Stimulated activated naive B cell treated with anti-CD40 and anti-IgM and Interleukin-4, amounts not matched to agents 10 μg/mL and 1 μg/mL and 100 μg/mL, for 72 hours (primary cell): ENCODE data around the gene HS2ST1.
A peak's percentile ranks its signal among the peaks of the same experiment; 100 is the strongest.

ENCODE experiments used
- ATAC-seq, 2 donors: fragments of 150-1000 bp; cut with Tn5 transposase; replicated peaks; 2 replicates each; pipeline ENCODE4 v1.10.0; 2021; ENCODE audit warnings: moderate library complexity in 1 of 2
- DNase-seq: peaks from one replicate; pipeline ENCODE4 v3.0.0; 2021
- H3K27ac Mint-ChIP-seq: one replicate; pipeline ENCODE4 v1.8.0; 2022; ENCODE audit warnings: mild to moderate bottlenecking, mixed read lengths
- H3K27me3 Mint-ChIP-seq, 2 donors: one replicate each; pipeline ENCODE4 v1.8.0; 2022; ENCODE audit warnings: mixed read lengths in 2 of 2
- H3K36me3 Mint-ChIP-seq, 2 donors: one replicate each; pipeline ENCODE4 v1.8.0; 2022; ENCODE audit warnings: mixed read lengths in 2 of 2, mild to moderate bottlenecking in 1 of 2
- H3K4me1 Mint-ChIP-seq, 2 donors: one replicate each; pipeline ENCODE4 v1.8.0; 2022; ENCODE audit warnings: mixed read lengths in 2 of 2, mild to moderate bottlenecking in 1 of 2
- H3K4me3 Mint-ChIP-seq, 2 donors: one replicate each; pipeline ENCODE4 v1.8.0; 2022; ENCODE audit warnings: mild to moderate bottlenecking in 2 of 2, mixed read lengths in 2 of 2, moderate library complexity in 1 of 2
- H3K9me3 Mint-ChIP-seq, 2 donors: one replicate each; pipeline ENCODE4 v1.8.0; 2022; ENCODE audit warnings: mixed read lengths in 2 of 2, mild to moderate bottlenecking in 1 of 2

The HS2ST1 gene

DNA sequence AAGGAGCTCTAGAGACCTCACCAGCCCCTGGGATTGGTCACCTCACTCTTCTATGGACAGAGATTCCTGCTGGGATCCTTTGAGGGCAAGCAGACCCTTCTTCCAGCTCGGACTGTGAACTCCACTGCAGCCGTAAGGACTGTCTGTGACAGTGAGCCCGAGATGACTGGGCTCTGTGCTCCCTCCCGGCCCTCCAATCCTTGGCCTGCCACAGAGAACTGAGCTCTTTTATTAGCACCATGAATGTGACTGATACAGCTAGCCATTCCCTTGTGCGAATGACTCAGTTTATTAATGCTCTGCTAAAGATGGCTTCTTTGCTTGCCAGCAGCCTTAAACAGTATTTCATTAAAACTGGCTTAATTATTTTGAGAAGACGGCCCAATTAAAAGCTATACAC lies 219.6 kb downstream of the HS2ST1 start:
- DNase-seq, result no peak
- ATAC-seq, result no peak
- Mint-ChIP-seq H3K27ac (no peak overlapping the region), H3K4me1 (peaks cover 6 to 15% of the 10 kb centered on the region in 2 donors), H3K4me3 (no peak overlapping the region), H3K36me3 (no peaks in the 10 kb centered on the region), H3K27me3 (peaks cover 34 to 52% of the 10 kb centered on the region in 2 donors), H3K9me3 (no peaks in the 10 kb centered on the region)

DNA sequence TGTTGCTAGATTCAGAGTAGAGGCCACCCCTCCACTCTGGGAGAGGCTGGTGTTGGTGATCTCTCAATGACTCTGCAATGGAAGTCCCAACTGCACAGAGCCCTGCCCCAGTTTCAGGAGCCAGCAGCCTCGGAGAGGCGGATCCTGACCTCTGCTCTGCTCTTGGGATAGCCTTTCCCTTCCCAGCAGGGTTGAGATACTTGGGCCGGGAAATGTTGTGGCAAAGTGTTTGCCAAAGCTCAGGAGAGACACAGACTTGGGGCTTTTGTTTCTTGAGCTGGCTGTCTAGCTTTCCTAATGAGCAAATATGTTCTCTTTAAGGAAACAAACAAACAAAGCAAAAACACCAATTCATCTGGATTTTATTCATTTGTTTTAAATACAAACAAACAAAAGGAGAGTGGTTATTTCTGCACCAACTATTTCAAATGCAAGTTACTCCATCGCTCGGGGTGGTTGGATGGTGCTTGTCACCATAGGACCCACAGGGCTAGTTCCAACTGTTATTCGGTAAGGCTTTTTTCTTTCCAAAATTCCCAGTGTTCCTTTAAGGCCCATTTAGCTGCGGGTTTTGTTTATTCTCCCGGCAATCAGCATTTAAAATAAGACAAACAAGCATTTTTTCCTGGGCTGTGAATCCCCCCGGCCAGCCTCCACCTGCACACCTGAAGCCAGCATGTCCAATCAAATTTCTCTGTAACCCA lies 220.3 kb downstream of the HS2ST1 start:
- Mint-ChIP-seq H3K4me3 (no peak overlapping the region), H3K9me3 (no peaks in the 10 kb centered on the region), H3K36me3 (no peaks in the 10 kb centered on the region), H3K4me1 (peaks cover 6 to 15% of the 10 kb centered on the region in 2 donors), H3K27me3 (peaks cover 30 to 47% of the 10 kb centered on the region in 2 donors), H3K27ac (no peak overlapping the region)
- ATAC-seq (no peak), DNase-seq (no peak)

DNA sequence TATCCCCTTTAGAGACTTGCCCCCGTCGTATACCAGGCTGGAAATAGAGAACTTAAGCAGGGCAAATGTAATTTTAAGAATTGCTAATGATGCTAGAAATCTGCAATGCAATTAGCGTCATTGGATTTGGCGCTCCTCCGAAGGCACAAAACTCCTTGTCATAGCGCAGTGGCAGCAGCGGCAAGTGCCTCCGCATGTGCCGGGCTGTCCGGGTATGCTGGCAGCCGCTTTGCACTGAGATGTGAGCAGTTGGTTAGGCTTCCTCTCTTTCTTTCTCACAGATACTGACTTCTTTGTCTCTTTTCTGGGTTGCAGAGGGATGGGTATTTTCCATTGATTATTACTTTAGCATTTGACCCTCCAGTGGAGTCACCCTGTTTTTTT lies 220.9 kb downstream of the HS2ST1 start:
- Mint-ChIP-seq H3K27me3 (peaks cover 27 to 41% of the 10 kb centered on the region in 2 donors), H3K27ac (no peak overlapping the region)
- ATAC-seq, result no peak

GRCh38 chr1:87136607-87137341 lies 222.3 kb downstream of the HS2ST1 start:
- H3K4me1 Mint-ChIP-seq, result peaks cover 6 to 12% of the 10 kb centered on the region in 2 donors
- no peak overlapping the region for H3K27ac Mint-ChIP-seq
- DNase-seq, result no peak
- no peaks in the 10 kb centered on the region for H3K9me3 Mint-ChIP-seq
- H3K36me3 Mint-ChIP-seq, result no peaks in the 10 kb centered on the region
- H3K27me3 Mint-ChIP-seq, result peaks cover 21 to 27% of the 10 kb centered on the region in 2 donors
- no peak for ATAC-seq
- H3K4me3 Mint-ChIP-seq, result no peak overlapping the region

More for the DNA sequence above, 220.9 kb downstream of the HS2ST1 start:
- Mint-ChIP-seq H3K9me3 (no peaks in the 10 kb centered on the region), H3K4me3 (no peak overlapping the region), H3K36me3 (no peaks in the 10 kb centered on the region), H3K4me1 (peaks cover 6 to 15% of the 10 kb centered on the region in 2 donors)
- DNase-seq, result no peak

DNA sequence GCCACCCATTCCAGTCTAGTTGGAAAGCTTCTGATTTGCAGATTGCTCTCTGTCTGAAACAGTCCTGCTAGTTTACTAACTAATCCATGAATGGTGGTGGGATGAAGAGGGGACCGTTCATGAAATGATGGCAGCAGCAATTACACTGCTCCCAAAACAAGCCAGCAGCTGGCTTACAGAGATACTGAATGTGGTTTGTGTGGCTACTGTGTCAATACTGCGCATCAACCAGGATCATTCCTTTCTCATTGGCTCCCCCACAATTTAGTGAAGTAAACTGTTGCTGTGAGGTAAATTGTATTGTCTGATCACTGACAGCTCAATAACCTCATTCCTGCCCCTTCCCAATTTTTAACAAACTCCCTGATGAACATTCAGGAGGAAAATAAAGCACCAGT lies 222.9 kb downstream of the HS2ST1 start:
- H3K9me3 Mint-ChIP-seq, result no peaks in the 10 kb centered on the region
- DNase-seq, result no peak
- no peak for ATAC-seq
- peaks cover 6% of the 10 kb centered on the region in 2 donors for H3K4me1 Mint-ChIP-seq
- peaks cover 18 to 22% of the 10 kb centered on the region in 2 donors for H3K27me3 Mint-ChIP-seq
- H3K27ac Mint-ChIP-seq, result no peak overlapping the region
- no peaks in the 10 kb centered on the region for H3K36me3 Mint-ChIP-seq
- no peak overlapping the region for H3K4me3 Mint-ChIP-seq

DNA sequence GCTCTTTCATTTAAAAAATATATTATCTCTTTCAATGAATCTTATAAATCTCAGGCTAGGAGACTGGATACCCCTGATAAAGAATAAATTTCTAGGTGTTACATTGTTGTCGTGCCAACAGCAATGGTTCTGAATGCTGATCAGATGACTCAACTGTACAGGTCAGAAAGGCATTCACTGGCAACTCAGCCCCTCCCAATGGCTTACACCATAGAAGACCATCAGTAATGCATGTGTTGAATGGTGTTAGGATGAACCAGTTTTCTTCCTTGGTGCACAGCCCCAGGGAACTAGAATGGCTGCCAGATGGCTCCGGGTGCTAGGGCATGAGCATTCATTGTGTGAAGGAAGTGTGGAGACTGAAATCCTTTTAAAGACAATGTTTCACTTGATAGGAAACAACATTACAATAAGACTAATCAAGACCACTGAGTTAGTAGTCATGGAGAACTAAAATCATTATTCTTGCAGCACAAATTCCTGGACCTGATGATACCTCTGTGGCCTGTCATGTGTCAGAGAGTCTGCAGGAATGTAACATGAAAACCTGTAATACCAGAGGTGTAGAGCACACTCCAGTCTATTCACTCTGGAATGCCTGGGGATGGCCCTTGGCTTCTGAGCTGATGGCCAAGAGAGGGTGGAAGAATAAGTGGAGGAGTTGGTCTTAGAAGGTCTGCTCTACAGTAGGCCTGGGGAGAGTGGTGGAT lies 226.6 kb downstream of the HS2ST1 start:
- H3K4me1 Mint-ChIP-seq, result no peaks in the 10 kb centered on the region
- H3K27me3 Mint-ChIP-seq, result peaks cover 15 to 18% of the 10 kb centered on the region in 2 donors
- no peak overlapping the region for H3K4me3 Mint-ChIP-seq
- H3K36me3 Mint-ChIP-seq, result no peaks in the 10 kb centered on the region
- peaks cover 0 to 3% of the 10 kb centered on the region in 2 donors for H3K9me3 Mint-ChIP-seq
- no peak for ATAC-seq
- no peak overlapping the region for H3K27ac Mint-ChIP-seq
- DNase-seq, result no peak

- no peak for ATAC-seq
Measured at GRCh38 chr1:87141556-87141955, 227.1 kb downstream of the HS2ST1 start.

GRCh38 chr1:87143413-87144135 lies 229.1 kb downstream of the HS2ST1 start:
- DNase-seq (no peak), ATAC-seq (peak; percentile 62 to 76)
- Mint-ChIP-seq H3K4me1 (peaks cover 0 to 1% of the 10 kb centered on the region in 2 donors), H3K27me3 (peaks cover 15 to 18% of the 10 kb centered on the region in 2 donors), H3K36me3 (no peaks in the 10 kb centered on the region), H3K27ac (no peak overlapping the region), H3K4me3 (no peak overlapping the region), H3K9me3 (peaks cover 0 to 3% of the 10 kb centered on the region in 2 donors)

More at GRCh38 chr1:87141556-87141955, 227.1 kb downstream of the HS2ST1 start:
- no peak for DNase-seq
- Mint-ChIP-seq H3K9me3 (peaks cover 0 to 3% of the 10 kb centered on the region in 2 donors), H3K27me3 (peaks cover 15 to 21% of the 10 kb centered on the region in 2 donors), H3K36me3 (no peaks in the 10 kb centered on the region), H3K4me3 (no peak overlapping the region), H3K27ac (no peak overlapping the region), H3K4me1 (no peaks in the 10 kb centered on the region)

DNA sequence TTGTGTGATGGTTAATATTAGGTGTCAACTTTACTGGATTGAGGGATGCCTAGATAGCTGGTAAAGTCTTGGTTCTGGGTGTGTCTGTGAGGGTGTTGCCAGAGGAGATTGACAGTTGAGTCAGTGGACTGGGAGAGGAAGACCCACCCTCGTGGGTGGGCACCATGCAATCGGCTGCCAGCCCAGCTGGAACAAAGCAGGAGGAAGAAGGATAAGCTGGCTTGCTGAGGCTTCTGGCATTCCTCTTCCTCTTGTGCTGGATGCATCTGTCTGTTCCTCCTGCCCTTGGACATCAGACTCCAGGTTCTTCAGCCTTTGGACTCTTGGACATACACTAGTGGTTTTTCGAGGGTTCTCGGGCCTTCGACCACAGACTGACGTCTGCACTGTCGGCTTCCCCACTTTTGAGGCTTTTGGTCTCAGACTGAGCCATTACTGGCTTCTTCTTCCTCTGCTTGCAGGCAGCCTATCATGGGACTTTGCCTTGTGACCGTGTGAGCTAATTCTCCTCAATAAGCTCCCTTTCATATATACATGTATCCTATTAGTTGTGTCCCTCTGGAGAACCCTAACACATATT lies 230.0 kb downstream of the HS2ST1 start:
- Mint-ChIP-seq H3K4me3 (no peak overlapping the region), H3K36me3 (no peaks in the 10 kb centered on the region), H3K27ac (no peak overlapping the region), H3K9me3 (peaks cover 0 to 3% of the 10 kb centered on the region in 2 donors), H3K4me1 (peaks cover 0 to 1% of the 10 kb centered on the region in 2 donors), H3K27me3 (peaks cover 22 to 27% of the 10 kb centered on the region in 2 donors)
- no peak for DNase-seq
- ATAC-seq, result no peak

- Mint-ChIP-seq H3K27me3 (peaks cover 24 to 30% of the 10 kb centered on the region in 2 donors), H3K4me3 (no peak overlapping the region), H3K36me3 (no peaks in the 10 kb centered on the region), H3K9me3 (peaks cover 0 to 3% of the 10 kb centered on the region in 2 donors), H3K27ac (no peak overlapping the region), H3K4me1 (peaks cover 0 to 1% of the 10 kb centered on the region in 2 donors)
- DNase-seq, result no peak
- no peak for ATAC-seq
Measured at GRCh38 chr1:87144981-87145380, 230.5 kb downstream of the HS2ST1 start.

- Mint-ChIP-seq H3K4me3 (no peak overlapping the region), H3K36me3 (no peaks in the 10 kb centered on the region), H3K27me3 (peaks cover 34% of the 10 kb centered on the region in 2 donors), H3K4me1 (peaks cover 5 to 10% of the 10 kb centered on the region in 2 donors), H3K27ac (no peak overlapping the region), H3K9me3 (peaks cover 0 to 3% of the 10 kb centered on the region in 2 donors)
- DNase-seq, result no peak
- ATAC-seq, result no peak
Measured at GRCh38 chr1:87146538-87146937, 232.1 kb downstream of the HS2ST1 start.

DNA sequence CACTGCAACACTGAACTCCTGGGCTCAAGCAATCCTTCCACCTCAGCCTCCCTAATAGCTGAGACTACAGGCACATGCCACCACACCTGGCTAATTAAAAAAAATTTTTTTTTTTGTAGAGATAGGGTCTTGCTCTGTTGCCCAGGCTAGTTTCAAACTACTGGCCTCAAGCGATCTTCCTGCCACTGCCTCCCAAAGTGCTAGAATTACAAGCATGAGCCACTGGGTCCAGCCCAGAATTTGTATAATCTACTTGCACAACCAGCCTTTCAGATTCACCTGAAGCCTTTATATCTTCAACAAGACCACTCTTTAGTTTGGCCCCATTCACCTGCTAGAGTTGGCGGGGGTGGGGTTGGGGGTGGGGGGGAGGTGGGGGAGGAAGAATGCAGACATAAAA lies 232.6 kb downstream of the HS2ST1 start:
- no peak for ATAC-seq
- peaks cover 0 to 3% of the 10 kb centered on the region in 2 donors for H3K9me3 Mint-ChIP-seq
- no peak overlapping the region for H3K27ac Mint-ChIP-seq
- peaks cover 10 to 15% of the 10 kb centered on the region in 2 donors for H3K4me1 Mint-ChIP-seq
- no peak overlapping the region for H3K4me3 Mint-ChIP-seq
- H3K27me3 Mint-ChIP-seq, result peaks cover 34 to 38% of the 10 kb centered on the region in 2 donors
- no peaks in the 10 kb centered on the region for H3K36me3 Mint-ChIP-seq
- DNase-seq, result no peak

DNA sequence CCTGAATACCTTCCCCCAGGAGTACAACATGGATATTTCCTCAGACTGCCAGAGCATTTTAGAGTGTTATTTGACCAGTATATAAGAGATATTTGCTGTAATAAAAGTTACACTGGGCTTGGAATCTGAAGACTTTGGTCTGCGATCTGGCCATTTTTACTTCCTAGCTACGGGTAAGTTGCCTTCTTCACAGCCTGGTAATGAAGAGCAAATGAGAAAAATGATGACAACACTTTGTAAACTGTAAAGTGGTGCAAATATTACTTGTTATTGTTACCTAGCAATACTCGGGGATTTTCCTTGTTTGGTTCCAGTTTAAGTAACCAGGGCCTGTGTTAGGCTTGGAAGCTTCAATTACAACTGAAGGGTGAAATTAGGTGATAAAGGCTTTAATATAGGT lies 233.4 kb downstream of the HS2ST1 start:
- H3K9me3 Mint-ChIP-seq, result peaks cover 0 to 3% of the 10 kb centered on the region in 2 donors
- H3K4me3 Mint-ChIP-seq, result no peak overlapping the region
- ATAC-seq, result no peak
- no peak overlapping the region for H3K27ac Mint-ChIP-seq
- H3K4me1 Mint-ChIP-seq, result peaks cover 13 to 19% of the 10 kb centered on the region in 2 donors
- H3K36me3 Mint-ChIP-seq, result no peaks in the 10 kb centered on the region
- H3K27me3 Mint-ChIP-seq, result peaks cover 34 to 46% of the 10 kb centered on the region in 2 donors
- DNase-seq, result no peak
